ENCODE results near the gene GNAT2.

- TF ChIP-seq TAF1 (IDR thresholded peaks at IDR 0.05; ENCODE audit: borderline replicate concordance, low read depth, low read length) (no peak), POLR2A (IDR thresholded peaks at IDR 0.05; ENCODE audit: low read depth, low read length) (no peak), POLR2AphosphoS5 (IDR thresholded peaks at IDR 0.05; ENCODE audit: low read depth, low read length) (no peak)
Measured at GRCh38 chr1:109584766-109585165, 34.6 kb downstream of the GNAT2 start.
